HG03103 (cell line): ENCODE measurements around the gene PDSS1.
"Not testable (repeated sequence)": the region's sequence is repeated elsewhere in the genome, so short reads cannot be mapped to it uniquely, and the experiment has no call there.

ENCODE experiments used
- ATAC-seq: cut with Tn5 transposase; IDR thresholded peaks from one replicate; pipeline ENCODE4 v1.9.1; 2021; ENCODE audit warnings: low read depth; ENCODE audit not compliant: unreplicated experiment

Gene PDSS1, protein sequence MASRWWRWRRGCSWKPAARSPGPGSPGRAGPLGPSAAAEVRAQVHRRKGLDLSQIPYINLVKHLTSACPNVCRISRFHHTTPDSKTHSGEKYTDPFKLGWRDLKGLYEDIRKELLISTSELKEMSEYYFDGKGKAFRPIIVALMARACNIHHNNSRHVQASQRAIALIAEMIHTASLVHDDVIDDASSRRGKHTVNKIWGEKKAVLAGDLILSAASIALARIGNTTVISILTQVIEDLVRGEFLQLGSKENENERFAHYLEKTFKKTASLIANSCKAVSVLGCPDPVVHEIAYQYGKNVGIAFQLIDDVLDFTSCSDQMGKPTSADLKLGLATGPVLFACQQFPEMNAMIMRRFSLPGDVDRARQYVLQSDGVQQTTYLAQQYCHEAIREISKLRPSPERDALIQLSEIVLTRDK

DNA sequence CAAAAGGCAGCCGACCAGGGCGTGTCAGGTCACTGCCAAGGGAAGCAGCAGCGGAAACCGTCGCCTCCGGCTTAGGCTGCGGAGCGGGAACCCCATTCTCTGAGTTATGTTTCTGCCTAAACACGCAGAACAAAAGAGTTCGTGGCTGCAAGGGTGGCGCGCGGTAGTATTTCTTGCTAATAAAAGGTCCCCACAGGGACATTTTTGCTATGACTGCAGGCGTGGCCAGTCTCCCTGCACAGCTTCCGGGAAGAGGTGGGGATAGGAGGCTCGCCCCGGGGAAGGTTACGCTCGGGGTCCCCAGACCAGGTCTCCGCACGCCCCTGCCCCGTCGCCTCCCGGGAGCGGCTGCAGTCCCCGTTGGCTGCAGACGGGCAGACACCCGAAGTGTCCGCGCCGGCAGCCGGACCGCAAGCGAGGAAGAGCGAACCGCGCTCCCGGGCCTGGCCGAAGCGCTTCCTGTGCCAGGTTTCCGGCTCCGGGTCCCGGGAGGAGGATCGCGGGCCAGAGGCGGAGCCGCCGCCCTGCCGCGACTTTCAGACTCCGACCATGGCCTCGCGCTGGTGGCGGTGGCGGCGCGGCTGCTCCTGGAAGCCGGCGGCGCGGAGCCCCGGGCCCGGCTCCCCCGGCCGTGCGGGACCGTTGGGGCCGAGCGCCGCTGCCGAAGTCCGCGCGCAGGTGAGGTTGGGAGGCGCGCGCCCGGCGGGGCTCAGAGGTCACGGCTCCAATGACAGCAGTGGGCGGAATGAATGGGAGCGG, at the start of gene PDSS1:
Gene PDSS1, plus strand, starts transcription at position 539 of the 759 bp plus-strand sequence. Its CDS starts 11 bp downstream, at position 550.
- peak; percentile 74 for ATAC-seq

DNA sequence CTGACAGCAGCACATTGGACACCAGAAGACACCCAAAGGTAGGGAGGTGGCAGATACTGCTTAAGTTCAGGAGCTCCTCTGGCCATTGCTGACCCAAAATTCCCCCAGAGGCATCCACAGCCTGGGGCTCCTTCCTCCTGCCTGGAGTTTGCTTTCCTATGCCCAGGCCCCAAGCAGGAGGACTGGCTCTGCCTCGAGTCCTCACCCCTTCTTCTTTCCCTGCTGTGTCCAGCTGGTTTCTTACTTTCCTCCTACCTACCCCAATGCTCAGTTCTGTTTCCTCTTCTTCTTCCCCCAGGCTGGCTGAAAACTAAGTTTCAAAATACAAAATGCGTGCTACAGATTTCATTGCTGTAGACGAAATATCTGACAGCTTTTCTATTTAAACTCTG, 49.3 kb upstream of the PDSS1 start:
- ATAC-seq, result not testable (repeated sequence)

DNA sequence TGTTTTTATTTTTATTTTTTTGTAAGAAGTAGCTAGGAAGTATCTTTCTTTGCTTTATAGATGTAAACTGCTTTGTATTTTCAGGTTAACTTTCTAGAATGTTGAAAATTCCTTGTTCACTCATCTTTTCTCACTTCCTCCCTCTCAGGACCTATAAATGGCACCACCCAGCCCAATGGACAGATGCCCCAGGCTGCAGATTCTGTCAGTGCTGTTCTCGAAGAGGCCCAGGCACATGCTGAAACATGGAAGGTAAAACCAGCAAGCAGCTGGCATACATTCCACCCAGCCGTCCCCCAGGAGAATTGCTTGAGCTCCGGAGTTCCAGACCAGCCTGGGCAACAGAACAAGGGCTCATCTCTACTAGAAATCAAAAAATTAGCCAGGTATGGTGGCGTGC, 47.1 kb upstream of the PDSS1 start:
- ATAC-seq, result no peak

- not testable (repeated sequence) for ATAC-seq
Measured at GRCh38 chr10:26651476-26651875, 46.0 kb upstream of the PDSS1 start.

GRCh38 chr10:26653004-26653403, 44.5 kb upstream of the PDSS1 start:
- no peak for ATAC-seq

DNA sequence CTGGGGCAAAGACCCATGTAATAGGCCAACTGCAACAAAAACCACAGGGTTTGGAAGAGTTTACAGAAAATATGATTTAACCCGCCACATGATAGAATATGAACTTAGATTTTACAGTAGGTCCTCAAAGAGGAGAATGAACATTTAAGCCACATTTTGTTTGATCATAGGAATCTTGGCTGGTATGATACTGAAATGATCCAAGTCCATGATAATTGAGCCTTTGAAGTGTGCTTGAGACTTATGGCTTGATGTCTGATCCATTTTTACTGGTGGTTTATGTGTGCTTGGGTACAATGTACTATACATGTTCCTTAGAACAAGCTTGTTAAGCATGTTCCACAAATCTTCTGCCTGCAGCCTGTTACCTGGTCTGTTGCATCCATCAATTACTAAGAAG, 41.8 kb upstream of the PDSS1 start:
- ATAC-seq, result no peak

GRCh38 chr10:26662864-26663263, 34.6 kb upstream of the PDSS1 start:
- no peak for ATAC-seq

GRCh38 chr10:26665080-26666048, 32.1 kb upstream of the PDSS1 start:
- no peak for ATAC-seq

GRCh38 chr10:26675873-26676257, 21.6 kb upstream of the PDSS1 start:
- no peak for ATAC-seq

GRCh38 chr10:26679588-26679987, 17.9 kb upstream of the PDSS1 start:
- ATAC-seq, result no peak

- ATAC-seq, result no peak
Measured at GRCh38 chr10:26681076-26681475, 16.4 kb upstream of the PDSS1 start.

GRCh38 chr10:26681971-26682370, 15.5 kb upstream of the PDSS1 start:
- ATAC-seq, result not testable (repeated sequence)

- ATAC-seq, result no peak
Measured at GRCh38 chr10:26682931-26683330, 14.6 kb upstream of the PDSS1 start.

- ATAC-seq, result peak; percentile 92
Measured at GRCh38 chr10:26684667-26685264, 12.7 kb upstream of the PDSS1 start.

- ATAC-seq, result no peak
Measured at GRCh38 chr10:26685441-26685840, 12.1 kb upstream of the PDSS1 start.

- ATAC-seq, result no peak
Measured at GRCh38 chr10:26689399-26689798, 8.1 kb upstream of the PDSS1 start.

DNA sequence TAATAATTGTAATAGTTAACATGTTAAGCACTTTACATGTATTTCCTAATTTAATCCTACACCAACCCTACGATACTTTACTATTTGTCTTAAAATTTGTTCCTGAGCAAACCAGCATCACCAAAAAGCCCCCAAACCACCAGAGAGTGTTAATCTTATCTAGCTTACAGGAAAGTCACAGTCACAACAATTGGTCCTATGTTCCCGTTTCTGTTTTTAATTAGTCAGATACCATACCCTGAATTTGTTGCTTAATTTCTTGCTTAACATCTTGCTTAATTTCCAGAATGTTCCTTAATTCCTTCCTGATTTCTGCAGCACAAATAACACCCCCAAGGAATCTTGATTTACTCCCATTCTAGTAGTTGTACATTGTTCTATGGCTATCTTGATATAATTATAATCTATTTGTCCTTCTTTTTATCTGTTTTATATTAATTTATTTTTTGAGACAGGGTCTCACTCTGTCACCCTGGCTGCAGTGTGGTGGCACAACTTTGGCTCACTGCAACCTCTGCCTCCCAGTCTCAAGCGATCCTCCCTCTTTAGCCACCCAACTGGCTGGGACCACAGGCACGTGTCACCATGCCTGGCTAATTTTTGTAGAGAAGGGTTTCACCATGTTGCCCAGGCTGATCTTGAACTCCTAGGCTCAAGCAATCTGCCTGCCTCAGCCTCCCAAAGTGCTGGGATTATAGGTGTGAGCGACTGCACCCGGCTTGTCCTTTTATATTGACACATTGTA, 6.6 kb upstream of the PDSS1 start:
- no peak for ATAC-seq

- not testable (repeated sequence) for ATAC-seq
Measured at GRCh38 chr10:26694536-26694935, 3.0 kb upstream of the PDSS1 start.

DNA sequence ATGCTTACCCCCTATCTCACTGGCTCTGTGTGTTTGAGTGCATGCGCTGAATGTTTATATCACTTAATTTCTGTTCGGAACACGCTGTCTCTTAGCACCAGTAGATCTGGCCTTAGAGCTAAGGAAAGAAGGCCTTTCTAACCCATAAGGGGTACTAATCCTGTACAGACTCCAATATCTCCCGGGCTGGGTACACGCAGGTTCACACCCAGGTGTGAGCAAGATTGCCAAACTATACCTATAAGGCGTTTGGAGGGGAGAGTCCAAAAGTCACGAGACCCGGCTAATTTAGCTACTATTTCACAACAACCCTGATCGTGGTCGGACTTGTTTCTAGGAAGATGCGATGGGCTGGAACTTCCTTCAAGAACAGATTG, 727 bp upstream of the PDSS1 start:
- no peak for ATAC-seq
